MG63 (cell line): ENCODE measurements around the gene ZBTB16. TPM values are rescaled to one million over a fixed set of nuclear protein-coding genes. Genes with fewer than 3 reads are reported as not detected.
A peak's percentile ranks its signal among the peaks of the same experiment; 100 is the strongest.

Experiments
- DNase-seq: peaks from one replicate; pipeline ENCODE4 v3.0.0-alpha.2; 2020
- H3K27me3 ChIP-seq: fragments of 250-450 bp; sonication (Bioruptor Pico); 2 replicates; pipeline ENCODE4 v1.5.1; 2020; ENCODE audit warnings: mild to moderate bottlenecking, moderate library complexity
- H3K36me3 ChIP-seq: fragments of 250-450 bp; sonication (Bioruptor Pico); 2 replicates; pipeline ENCODE4 v1.5.1; 2020; ENCODE audit warnings: mild to moderate bottlenecking, moderate library complexity
- H3K4me3 ChIP-seq: fragments of 250-450 bp; sonication (Bioruptor Pico); 2 replicates; pipeline ENCODE4 v1.5.1; 2020; ENCODE audit warnings: mild to moderate bottlenecking, moderate library complexity
- H3K9me3 ChIP-seq: fragments of 250-450 bp; sonication (Bioruptor Pico); 2 replicates; pipeline ENCODE4 v1.5.1; 2020; ENCODE audit warnings: mild to moderate bottlenecking, moderate library complexity
- total RNA-seq: library from RNA; depleted of rRNA; stranded (reverse); fragments of >200 nt; shearing (Covaris generic); gene quantifications from 2 replicates; pipeline ENCODE4 v1.2.3, GENCODE V29; 2014; ENCODE audit warnings: low replicate concordance

Gene ZBTB16
- total RNA-seq, 1 experiment from 2014 or later: not detected

DNA sequence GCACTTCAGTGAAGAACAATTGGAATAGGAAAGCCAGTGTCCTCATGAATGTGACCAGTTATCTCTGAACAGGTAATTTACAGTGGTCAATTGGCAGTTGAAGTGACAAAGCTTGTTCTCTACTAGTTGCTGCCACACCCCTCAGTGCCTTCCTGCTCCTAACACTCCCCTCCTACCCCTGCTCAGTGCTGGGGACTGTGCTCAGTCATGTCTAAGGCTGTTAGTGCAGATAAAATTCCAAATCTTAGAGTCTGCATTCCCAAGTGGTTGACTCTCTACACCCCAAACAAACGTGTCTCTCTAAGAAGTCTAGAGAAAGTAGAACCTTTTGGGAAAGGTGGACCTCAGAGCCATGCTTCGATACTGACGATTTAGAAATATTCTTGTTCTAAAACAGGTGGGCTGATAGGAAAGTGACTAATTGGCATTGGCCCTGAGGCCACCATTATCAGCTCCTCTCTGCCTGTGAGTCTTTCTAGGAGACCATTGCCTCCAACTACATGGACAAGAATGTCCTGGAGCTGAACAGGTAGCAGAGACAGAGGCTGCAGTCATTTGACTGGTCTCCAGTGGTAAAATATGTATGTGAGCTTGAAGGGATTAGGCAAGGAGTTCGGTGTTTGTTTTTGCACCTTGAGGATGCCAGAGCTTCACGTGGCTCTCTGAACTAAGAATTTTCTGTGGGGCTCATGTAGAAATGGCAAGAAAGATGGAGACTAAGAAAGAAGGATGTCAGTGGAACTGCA is 214.6 kb downstream of the ZBTB16 start:
- H3K27me3 ChIP-seq: peaks cover 3% of the 10 kb centered on the region; the same call in 1 of the 2 replicates
- no peaks in the 10 kb centered on the region for H3K36me3 ChIP-seq
- no peak for DNase-seq
- H3K9me3 ChIP-seq: no peaks in the 10 kb centered on the region
- no peak overlapping the region for H3K4me3 ChIP-seq

DNA sequence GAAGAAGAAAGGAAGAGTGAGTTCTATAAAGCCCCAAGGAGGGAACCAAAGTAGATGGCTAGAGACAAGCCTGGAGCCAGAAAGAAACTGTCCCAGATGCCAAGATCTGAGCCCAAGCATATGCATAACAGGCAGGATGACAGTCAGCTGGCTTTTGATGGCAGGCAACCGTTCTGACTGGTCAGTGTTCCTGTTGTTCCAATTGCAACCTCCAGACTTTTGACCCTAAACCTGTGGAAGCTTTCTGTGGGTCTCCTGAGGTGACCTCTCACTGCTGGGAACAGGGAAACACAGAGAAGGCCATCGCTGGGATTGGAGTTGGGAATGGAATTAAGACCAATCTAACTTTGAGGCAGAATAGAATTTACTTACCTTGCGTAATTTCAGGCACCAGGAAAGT is 215.1 kb downstream of the ZBTB16 start:
- Histone ChIP-seq H3K9me3 (no peaks in the 10 kb centered on the region), H3K36me3 (no peaks in the 10 kb centered on the region), H3K4me3 (no peak overlapping the region), H3K27me3 (0 out of 2 replicates have a peak, but pooled peaks cover 3% of the 10 kb centered on the region)
- no peak for DNase-seq

DNA sequence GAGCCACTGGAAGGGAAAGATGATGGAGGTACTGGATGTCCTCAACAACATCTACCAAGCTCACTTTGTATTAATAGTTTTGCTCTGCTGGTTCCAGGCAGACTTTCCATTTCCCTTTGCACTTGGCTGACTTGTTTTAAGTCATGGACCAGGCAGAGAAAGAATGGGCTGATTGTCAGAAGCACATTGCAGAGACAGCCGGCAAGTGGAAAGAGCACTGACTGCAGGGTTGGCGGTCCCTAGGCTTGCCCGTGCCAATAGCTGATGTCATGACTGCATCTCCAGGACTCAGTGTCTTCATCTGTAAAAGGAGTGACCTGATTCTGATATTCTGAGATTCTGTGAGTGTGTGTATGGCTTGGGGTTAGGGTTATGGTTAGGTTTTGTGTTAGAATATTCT is 215.8 kb downstream of the ZBTB16 start:
- H3K9me3 ChIP-seq: no peaks in the 10 kb centered on the region
- no peak for DNase-seq
- H3K27me3 ChIP-seq: 0 out of 2 replicates have a peak, but pooled peaks cover 3% of the 10 kb centered on the region
- H3K36me3 ChIP-seq: no peaks in the 10 kb centered on the region
- no peak overlapping the region for H3K4me3 ChIP-seq

DNA sequence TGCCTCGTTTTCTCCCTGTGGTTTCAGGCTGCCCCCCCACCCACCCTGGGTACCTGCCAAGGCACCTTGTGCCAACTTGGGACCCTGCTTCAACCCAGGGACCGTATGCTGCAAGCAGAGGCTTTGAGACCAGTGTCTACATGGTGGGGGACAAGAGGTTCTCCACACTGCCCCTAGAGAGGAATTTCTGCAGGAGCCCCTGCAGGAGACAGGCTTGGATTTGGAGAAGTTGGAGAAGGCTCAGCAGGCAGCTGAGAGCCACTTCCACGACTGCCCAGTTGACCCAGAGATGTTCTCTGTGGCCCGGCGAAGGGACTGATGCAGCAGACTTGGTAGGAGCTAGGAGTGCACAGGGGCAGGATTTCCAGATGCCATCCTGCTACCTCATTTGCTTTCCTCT is 216.6 kb downstream of the ZBTB16 start:
- DNase-seq: no peak
- H3K9me3 ChIP-seq: no peaks in the 10 kb centered on the region
- no peak overlapping the region for H3K4me3 ChIP-seq
- no peaks in the 10 kb centered on the region for H3K36me3 ChIP-seq
- 0 out of 2 replicates have a peak, but pooled peaks cover 3% of the 10 kb centered on the region for H3K27me3 ChIP-seq

DNA sequence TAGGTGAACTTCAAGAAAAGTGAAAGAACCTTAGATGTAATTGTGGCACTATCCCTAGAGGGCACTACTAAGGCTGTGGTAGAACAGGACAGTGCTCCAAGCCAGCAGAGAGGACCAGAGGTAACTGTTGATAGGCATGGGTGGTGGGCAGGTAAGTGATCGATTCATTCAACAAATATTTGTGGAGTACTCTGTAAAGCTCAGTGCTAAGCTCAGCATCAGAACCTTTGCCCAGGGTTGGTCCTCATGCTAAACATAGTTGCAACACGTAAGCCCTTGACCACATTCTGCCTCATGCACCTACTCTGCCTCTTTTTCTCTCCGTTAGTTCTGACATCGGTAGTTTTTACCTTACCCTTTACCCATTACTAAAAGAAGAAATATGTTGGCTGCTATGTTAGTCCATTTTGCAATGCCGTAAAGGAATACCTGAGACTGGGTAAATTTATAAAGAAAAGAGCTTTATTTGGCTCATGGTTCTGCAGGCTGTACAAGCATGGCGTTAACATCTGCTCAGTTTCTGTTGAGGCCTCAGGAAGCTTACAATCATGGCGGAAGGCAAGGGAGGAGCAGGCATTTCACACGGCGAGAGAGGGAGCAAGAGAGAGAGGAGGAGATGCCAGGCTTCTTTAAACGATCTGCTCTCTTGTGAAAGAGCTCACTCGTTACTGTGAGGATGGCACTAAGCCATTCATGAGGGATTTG is 218.3 kb downstream of the ZBTB16 start:
- Histone ChIP-seq H3K27me3 (0 out of 2 replicates have a peak, but pooled peaks cover 3% of the 10 kb centered on the region), H3K4me3 (no peak overlapping the region), H3K36me3 (no peaks in the 10 kb centered on the region), H3K9me3 (no peaks in the 10 kb centered on the region)
- no peak for DNase-seq

DNA sequence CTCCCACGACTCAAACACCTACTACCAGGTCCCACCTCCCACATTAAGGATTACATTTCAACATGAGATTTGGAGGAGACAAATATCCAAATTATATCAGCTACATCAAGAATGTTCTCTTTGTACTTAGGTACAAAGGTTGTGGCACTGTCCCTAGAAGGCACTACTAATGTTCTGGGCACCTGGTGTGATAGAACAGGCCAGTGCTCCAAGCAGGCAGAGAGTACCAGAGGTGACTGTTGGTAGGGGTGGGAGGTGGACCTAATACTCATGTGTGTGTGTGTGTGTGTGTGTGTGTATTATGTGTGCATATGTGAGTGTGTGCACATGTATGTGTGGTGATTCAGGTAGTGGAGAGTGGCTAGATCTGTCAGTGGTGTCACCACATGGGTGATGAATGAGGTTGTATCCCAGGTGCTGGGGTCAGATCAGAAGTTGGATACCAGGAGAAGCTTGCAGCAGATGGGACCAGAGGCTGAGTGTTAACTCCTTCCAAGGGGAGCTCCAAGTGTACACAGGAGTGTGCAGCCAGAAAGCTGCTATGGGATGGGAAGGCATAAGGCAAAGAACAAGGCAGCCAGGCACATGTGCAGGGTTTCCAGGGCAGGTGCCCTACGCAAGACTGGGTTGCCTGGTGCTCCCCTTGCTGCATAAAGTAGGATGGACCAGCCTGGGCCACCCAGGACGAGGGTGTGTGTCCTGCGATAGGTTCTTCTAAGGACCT is 219.0 kb downstream of the ZBTB16 start:
- H3K4me3 ChIP-seq: no peak overlapping the region
- H3K27me3 ChIP-seq: 0 out of 2 replicates have a peak, but pooled peaks cover 3% of the 10 kb centered on the region
- no peak for DNase-seq
- H3K36me3 ChIP-seq: no peaks in the 10 kb centered on the region
- H3K9me3 ChIP-seq: no peaks in the 10 kb centered on the region

DNA sequence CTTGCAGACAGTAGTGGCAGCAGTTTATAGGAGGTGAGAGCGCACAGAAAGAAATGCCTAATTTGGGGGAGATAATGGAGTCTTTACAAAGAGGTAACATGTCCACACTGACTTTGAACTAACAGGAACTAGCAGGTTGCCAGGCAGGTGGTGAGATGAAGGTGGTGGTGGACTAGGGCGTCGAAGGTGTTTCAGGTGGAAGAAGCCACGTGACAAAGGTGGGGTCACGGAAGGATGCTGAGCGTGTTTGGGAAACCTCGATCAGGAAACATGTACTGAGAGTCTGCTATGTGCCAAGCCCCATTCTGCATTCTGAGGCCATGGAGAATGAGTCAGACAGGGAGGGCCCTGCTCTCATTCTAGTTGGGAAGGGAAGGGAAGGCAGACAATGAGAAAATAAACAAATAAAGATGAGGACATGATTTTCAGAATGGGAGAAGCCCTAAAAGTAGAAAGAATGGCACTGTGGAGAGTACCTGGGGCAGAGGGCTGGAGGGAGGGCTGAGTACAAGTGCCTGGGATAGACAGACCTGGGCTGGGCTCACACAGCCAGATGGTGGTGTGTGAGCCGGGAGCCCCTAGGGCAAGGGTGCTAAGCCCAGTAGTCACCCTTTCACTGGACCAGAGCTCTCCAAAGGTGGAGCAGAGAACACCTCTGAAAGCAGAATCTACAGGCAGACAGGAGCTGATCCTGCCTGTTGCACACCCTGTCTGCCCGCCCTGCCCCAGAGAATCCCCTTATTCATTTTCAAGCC is 220.5 kb downstream of the ZBTB16 start:
- no peaks in the 10 kb centered on the region for H3K9me3 ChIP-seq
- no peaks in the 10 kb centered on the region for H3K36me3 ChIP-seq
- H3K27me3 ChIP-seq: 0 out of 2 replicates have a peak, but pooled peaks cover 2% of the 10 kb centered on the region
- H3K4me3 ChIP-seq: no peak overlapping the region
- DNase-seq: peak; percentile 65

DNA sequence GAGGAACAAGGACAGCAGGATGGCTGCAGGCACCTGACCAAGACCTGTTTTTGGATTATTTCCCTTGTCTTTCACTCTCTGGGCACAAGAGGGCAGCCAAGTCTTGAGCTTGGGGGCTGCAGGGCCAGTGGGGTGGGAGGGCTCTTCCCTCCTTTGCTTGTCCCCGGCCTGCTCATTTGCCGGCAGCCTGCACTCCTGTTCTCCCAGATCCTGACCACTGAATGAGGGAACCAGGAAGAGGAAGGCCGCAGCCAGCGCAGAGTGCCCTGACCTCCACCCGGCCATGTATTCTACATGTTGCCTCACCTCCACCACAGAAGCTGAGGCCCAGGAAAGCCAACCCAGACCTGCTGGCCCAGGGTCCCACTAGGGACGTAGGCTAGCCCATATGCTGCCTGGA is 221.2 kb downstream of the ZBTB16 start:
- H3K4me3 ChIP-seq: no peak overlapping the region

DNA sequence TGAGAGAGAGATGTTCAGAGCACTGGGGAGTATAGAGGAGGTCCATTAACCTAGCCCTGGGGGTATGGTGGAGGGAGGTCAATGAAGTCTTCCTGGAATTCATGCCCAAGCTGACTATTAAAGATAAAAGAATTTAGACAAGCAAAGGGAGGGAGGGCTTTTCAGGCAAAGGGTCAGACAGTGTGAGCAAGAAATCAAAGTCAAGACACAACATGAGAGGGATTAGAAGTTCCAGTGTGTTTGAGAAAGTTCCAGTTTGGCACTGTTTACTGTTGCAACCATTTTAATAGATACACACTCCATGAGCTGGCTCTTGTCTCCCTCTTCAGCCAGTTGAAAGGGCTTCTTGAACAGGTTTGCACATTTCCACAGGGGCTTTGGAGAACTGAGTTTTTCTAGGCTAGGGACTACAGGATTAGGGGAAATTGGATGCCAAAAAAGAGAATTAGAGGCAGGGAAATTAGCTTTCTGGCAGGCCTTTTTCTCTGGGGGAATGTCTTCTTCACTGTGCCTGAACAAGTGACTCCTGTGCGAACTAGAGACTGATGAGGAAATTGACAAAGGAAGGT is 222.0 kb downstream of the ZBTB16 start:
- DNase-seq: no peak
- H3K9me3 ChIP-seq: no peaks in the 10 kb centered on the region
- H3K36me3 ChIP-seq: no peaks in the 10 kb centered on the region
- no peak overlapping the region for H3K4me3 ChIP-seq
- H3K27me3 ChIP-seq: no peaks in the 10 kb centered on the region

More for the DNA sequence above, 221.2 kb downstream of the ZBTB16 start:
- DNase-seq: peak; percentile 85
- Histone ChIP-seq H3K36me3 (no peaks in the 10 kb centered on the region), H3K9me3 (no peaks in the 10 kb centered on the region), H3K27me3 (no peaks in the 10 kb centered on the region)

DNA sequence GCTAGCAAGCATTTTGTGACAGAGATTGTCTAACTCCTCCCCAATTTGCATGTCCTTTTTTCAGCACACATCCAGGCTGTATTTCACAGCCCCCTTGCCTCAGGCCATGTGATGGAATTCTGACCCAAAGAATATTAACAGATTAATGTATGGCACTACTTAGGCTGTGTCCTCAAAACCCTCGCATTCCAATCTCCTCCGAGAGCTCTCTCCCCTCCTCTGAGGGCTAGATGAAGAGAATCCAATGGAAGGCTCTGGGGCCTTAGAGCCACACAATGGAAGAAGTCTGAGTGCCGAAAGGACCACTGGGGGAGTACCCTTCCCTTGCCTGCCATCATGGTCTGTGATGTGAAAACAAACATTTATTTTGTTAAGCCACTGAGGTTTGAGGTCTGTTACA is 223.0 kb downstream of the ZBTB16 start:
- H3K4me3 ChIP-seq: no peak overlapping the region
- H3K9me3 ChIP-seq: no peaks in the 10 kb centered on the region
- H3K36me3 ChIP-seq: no peaks in the 10 kb centered on the region
- no peaks in the 10 kb centered on the region for H3K27me3 ChIP-seq
- DNase-seq: no peak

DNA sequence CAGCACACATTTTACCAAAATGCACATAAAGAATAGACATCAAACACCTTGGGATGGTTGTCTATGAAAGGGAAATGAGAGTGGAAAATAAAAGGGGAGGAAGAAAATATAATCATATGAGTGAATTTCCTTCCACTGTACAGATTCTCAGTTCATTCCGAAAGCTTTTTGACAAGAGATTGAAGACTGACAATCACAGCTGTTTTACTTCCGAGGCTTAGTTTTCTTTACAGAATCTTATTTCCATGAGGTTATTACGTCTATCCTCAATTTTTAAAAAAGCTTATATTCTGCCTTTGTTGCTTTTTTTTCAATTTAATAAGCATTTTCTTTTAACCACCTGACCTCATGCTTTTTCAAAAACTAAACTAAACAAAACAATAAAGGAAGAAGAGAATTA is 223.9 kb downstream of the ZBTB16 start:
- DNase-seq: no peak
- H3K4me3 ChIP-seq: no peak overlapping the region
- no peaks in the 10 kb centered on the region for H3K36me3 ChIP-seq
- H3K27me3 ChIP-seq: no peaks in the 10 kb centered on the region
- H3K9me3 ChIP-seq: no peaks in the 10 kb centered on the region

DNA sequence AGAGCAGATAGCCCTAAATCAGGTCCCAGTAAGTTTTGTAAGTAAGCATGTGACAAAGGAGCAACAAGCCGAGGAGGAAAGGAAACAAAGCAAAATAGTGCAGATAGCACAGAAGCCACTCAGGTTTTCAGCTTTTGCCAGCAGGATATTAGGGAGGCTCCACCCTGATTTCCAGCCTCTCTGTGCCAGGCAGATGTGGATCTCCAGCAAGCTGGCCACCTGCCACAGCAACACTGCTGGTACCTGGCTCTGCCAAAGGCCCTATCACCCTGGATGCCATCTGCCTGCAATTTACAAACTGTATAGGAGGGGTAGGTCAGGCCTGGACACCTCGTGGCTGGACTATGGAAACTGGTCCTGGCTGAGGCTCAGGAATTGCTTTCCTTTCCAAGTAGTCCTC is 224.5 kb downstream of the ZBTB16 start:
- peak; percentile 81 for DNase-seq
- Histone ChIP-seq H3K27me3 (no peaks in the 10 kb centered on the region), H3K4me3 (no peak overlapping the region), H3K36me3 (no peaks in the 10 kb centered on the region), H3K9me3 (no peaks in the 10 kb centered on the region)

DNA sequence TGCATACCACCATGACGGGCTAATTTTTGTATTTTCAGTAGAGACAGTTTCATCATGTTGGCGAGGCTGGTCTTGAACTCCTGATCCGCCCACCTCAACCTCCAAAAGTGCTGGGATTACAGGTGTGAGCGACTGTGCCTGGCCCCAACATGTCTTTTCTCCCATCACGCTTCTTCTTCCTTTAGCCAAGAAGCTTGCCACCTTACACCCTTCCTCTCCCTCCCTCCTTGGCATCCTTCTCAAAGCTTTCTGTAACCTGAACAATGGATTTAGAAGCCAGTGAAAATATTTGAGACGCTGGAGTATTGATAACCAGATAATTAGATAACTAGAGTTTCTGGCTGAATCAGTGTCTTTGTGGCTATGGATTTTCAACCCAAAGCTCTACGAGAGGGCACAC is 225.4 kb downstream of the ZBTB16 start:
- Histone ChIP-seq H3K36me3 (no peaks in the 10 kb centered on the region), H3K27me3 (no peaks in the 10 kb centered on the region), H3K9me3 (no peaks in the 10 kb centered on the region), H3K4me3 (no peak overlapping the region)
- no peak for DNase-seq

DNA sequence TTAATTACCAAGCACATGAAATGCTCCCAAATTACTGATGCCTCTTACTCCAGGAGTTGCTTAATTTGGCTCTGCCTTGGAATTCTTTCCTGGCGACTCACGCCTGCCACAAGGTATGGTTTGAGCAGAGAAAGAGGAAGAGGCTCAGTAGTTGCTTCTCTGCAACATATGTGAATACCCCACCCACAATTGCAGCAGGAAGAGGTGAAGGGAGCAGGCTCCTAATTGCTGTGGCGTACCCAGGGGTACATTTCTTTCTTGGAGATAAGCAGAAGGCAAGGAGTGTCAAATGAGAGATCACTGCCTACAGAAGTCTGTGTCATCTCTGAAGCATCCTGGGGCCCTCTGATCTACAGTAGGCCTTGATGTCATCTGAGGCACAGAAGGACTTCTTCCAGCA is 226.1 kb downstream of the ZBTB16 start:
- peak; percentile 70 for DNase-seq

DNA sequence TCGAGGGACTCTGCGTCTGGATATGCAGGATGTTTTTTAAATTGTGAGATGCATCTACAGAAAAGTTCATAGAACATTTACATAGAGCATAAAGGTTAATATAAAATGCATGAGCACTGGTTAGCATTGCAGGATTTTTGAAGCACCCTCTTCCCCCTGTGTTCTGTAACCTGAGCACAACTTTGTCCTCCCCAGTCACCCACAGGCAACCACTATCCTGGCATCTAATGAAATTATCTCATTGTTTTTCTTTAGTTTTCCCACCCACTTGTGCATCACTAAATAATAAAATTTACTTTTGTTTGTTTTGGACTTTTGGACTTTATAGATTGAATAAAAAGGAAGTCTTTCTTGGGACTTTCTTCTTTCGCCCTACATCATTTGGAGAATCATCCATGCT is 226.7 kb downstream of the ZBTB16 start:
- Histone ChIP-seq H3K9me3 (no peaks in the 10 kb centered on the region), H3K4me3 (no peak overlapping the region), H3K36me3 (no peaks in the 10 kb centered on the region), H3K27me3 (no peaks in the 10 kb centered on the region)
- DNase-seq: no peak

More for the DNA sequence above, 226.1 kb downstream of the ZBTB16 start:
- H3K9me3 ChIP-seq: no peaks in the 10 kb centered on the region
- H3K36me3 ChIP-seq: no peaks in the 10 kb centered on the region
- no peaks in the 10 kb centered on the region for H3K27me3 ChIP-seq
- no peak overlapping the region for H3K4me3 ChIP-seq

DNA sequence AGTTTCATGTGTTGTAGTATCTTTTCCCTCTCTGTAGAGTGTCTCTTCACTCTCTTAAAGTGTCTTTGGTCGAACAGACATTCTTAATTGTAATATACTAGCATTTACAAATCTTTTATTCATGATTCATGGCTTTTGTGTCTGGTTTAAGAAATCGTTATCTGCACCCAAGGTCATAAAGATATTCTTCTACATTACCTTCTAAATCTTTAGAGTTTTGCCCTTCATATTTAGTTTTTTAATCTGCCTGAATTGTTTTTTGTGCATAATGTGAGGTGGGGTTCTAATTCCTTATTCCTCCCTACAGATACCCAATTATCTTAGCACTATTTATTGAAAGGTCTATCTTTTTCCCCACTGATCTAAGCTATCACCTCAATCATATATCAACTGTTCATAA is 227.6 kb downstream of the ZBTB16 start:
- no peak overlapping the region for H3K4me3 ChIP-seq
- no peaks in the 10 kb centered on the region for H3K36me3 ChIP-seq
- DNase-seq: no peak
- H3K9me3 ChIP-seq: no peaks in the 10 kb centered on the region
- no peaks in the 10 kb centered on the region for H3K27me3 ChIP-seq
